ENCODE data around the gene MOCS1. TPM values are rescaled to one million over a fixed set of nuclear protein-coding genes. Genes with fewer than 3 reads are reported as not detected.

MOCS1 gene
- total RNA-seq (10 to 100 TPM in 1 of 2 donors, 1 to 10 TPM in 1; 6.7 to 36.2 TPM), polyA plus RNA-seq (10 to 100 TPM; 29.2 to 29.3 TPM)

DNA sequence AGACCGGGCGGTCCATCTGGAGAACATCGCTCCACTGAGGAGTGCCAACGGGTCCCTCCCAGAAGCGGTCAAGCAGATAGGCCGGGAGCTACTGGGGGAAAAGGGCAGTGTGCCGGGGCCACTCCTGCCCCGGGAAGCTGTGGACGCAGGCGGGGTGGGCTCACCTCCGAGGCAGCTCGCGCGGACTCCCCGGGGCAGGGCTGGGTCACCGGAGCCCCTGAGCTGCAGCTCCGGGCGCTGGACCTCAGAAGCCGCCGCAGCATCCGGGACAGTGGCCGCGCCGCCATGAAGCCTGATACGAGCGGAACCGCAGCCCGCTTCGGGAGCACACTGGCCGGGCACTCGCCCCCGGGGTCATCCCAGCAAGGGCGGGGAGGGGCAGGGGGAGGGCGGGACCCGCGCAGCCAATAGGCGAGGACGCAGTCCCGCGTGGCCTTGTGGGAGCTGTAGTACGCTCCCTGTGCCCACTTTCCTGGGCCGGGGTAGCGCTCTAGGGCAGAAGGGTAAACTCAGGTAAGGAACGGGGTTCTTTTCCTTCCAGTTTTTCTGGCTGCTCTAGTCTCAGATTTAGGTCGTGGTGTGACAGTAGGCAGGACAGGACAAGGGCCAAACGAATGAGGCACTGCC, at the start of gene MOCS1:
MOCS1 (minus strand) TSS at position 332 of the 627 bp plus-strand sequence; CDS start at position 287, 45 bp downstream.
- Histone ChIP-seq H3K36me3 (ENCODE audit: control insufficient read depth in 4 of 4, insufficient read depth in 3 of 4, low read depth in 1 of 4, low read length in 3 of 4) (no peaks in the 10 kb centered on the region), H3K27me3 (ENCODE audit: control insufficient read depth in 4 of 4, insufficient read depth in 4 of 4, low read length in 3 of 4) (no peaks in the 10 kb centered on the region), H3K4me1 (ENCODE audit: control insufficient read depth in 4 of 4, insufficient read depth in 4 of 4, low read length in 3 of 4) (peaks cover 16 to 52% (median 39%) of the 10 kb centered on the region in 4 donors), H3K27ac (ENCODE audit: low read depth in 1 of 2, low read length in 2 of 2) (peak within 1 kb of the TSS; percentile 76 to 85), H3K9ac (ENCODE audit: low read depth in 1 of 2, low read length in 2 of 2) (peak within 1 kb of the TSS; percentile 45 to 55), H3K9me3 (ENCODE audit: control insufficient read depth in 4 of 4, low read length in 3 of 4) (no peaks in the 10 kb centered on the region), H3K4me3 (ENCODE audit: low read depth in 1 of 3, low read length in 3 of 3) (peak within 1 kb of the TSS; percentile 59 to 85 (median 84))
- TF ChIP-seq SP1 (IDR thresholded peaks at IDR 0.05) (peak; percentile 64), JUND (IDR thresholded peaks at IDR 0.05) (no peak), YY1 (IDR thresholded peaks at IDR 0.05) (peak; percentile 94), RAD21 (IDR thresholded peaks at IDR 0.05) (peak; percentile 17 to 23), RXRA (IDR thresholded peaks at IDR 0.05) (peak; percentile 64 to 77), FOXA1 (IDR thresholded peaks at IDR 0.05) (no peak), NR2F2 (IDR thresholded peaks at IDR 0.05) (peak; percentile 59), HNF4A (conservative IDR thresholded peaks at IDR 0.05) (peak; percentile 41 to 49), HNF4G (IDR thresholded peaks at IDR 0.05) (no peak), FOXA2 (IDR thresholded peaks at IDR 0.05) (no peak), TAF1 (conservative IDR thresholded peaks at IDR 0.05) (peak; percentile 57)
- TF ChIP-seq, protein P1, sequence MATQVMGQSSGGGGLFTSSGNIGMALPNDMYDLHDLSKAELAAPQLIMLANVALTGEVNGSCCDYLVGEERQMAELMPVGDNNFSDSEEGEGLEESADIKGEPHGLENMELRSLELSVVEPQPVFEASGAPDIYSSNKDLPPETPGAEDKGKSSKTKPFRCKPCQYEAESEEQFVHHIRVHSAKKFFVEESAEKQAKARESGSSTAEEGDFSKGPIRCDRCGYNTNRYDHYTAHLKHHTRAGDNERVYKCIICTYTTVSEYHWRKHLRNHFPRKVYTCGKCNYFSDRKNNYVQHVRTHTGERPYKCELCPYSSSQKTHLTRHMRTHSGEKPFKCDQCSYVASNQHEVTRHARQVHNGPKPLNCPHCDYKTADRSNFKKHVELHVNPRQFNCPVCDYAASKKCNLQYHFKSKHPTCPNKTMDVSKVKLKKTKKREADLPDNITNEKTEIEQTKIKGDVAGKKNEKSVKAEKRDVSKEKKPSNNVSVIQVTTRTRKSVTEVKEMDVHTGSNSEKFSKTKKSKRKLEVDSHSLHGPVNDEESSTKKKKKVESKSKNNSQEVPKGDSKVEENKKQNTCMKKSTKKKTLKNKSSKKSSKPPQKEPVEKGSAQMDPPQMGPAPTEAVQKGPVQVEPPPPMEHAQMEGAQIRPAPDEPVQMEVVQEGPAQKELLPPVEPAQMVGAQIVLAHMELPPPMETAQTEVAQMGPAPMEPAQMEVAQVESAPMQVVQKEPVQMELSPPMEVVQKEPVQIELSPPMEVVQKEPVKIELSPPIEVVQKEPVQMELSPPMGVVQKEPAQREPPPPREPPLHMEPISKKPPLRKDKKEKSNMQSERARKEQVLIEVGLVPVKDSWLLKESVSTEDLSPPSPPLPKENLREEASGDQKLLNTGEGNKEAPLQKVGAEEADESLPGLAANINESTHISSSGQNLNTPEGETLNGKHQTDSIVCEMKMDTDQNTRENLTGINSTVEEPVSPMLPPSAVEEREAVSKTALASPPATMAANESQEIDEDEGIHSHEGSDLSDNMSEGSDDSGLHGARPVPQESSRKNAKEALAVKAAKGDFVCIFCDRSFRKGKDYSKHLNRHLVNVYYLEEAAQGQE (IDR thresholded peaks at IDR 0.05) = peak; percentile 82
- TF ChIP-seq, protein P2, sequence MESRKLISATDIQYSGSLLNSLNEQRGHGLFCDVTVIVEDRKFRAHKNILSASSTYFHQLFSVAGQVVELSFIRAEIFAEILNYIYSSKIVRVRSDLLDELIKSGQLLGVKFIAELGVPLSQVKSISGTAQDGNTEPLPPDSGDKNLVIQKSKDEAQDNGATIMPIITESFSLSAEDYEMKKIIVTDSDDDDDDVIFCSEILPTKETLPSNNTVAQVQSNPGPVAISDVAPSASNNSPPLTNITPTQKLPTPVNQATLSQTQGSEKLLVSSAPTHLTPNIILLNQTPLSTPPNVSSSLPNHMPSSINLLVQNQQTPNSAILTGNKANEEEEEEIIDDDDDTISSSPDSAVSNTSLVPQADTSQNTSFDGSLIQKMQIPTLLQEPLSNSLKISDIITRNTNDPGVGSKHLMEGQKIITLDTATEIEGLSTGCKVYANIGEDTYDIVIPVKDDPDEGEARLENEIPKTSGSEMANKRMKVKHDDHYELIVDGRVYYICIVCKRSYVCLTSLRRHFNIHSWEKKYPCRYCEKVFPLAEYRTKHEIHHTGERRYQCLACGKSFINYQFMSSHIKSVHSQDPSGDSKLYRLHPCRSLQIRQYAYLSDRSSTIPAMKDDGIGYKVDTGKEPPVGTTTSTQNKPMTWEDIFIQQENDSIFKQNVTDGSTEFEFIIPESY (IDR thresholded peaks at IDR 0.05) = no peak
- TF ChIP-seq, protein P3, sequence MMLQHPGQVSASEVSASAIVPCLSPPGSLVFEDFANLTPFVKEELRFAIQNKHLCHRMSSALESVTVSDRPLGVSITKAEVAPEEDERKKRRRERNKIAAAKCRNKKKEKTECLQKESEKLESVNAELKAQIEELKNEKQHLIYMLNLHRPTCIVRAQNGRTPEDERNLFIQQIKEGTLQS (IDR thresholded peaks at IDR 0.05) = no peak
- TF ChIP-seq, protein P4, sequence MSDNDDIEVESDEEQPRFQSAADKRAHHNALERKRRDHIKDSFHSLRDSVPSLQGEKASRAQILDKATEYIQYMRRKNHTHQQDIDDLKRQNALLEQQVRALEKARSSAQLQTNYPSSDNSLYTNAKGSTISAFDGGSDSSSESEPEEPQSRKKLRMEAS (IDR thresholded peaks at IDR 0.05) = no peak
- WGBS = 2% methylated on average over 46 of the region's 46 CpGs
- peak; percentile 68 for DNase-seq (ENCODE audit: low spot score)

DNA sequence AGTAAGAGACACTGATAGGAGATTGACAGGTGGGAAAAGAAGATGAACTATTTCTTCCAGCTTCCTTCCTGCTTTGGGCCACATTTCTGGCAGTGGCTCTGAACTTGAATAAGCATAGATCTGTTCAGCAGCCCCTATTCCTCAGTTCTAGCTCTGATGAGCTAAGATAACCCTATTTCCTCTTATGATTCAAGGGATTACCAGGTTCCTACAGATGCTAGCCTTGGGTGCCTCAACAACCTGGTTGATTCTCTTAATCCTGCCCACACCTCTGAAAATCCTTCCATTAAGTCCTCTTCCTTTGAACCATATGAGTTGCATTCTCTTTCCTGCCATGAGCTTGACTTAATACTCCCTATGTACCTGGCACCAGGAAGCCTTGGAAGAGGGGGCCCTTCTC, 49.8 kb upstream of the MOCS1 start:
- no peak overlapping the region for H3K27ac ChIP-seq (ENCODE audit: low read depth in 1 of 2, low read length in 2 of 2)
- no peaks in the 10 kb centered on the region for H3K9me3 ChIP-seq (ENCODE audit: control insufficient read depth in 4 of 4, low read length in 3 of 4)
- no peak overlapping the region for H3K9ac ChIP-seq (ENCODE audit: low read depth in 1 of 2, low read length in 2 of 2)
- DNase-seq (ENCODE audit: low spot score) = no peak
- no peak overlapping the region for H3K4me3 ChIP-seq (ENCODE audit: low read depth in 1 of 3, low read length in 3 of 3)
- no peaks in the 10 kb centered on the region for H3K36me3 ChIP-seq (ENCODE audit: control insufficient read depth in 4 of 4, insufficient read depth in 3 of 4, low read depth in 1 of 4, low read length in 3 of 4)
- peaks cover 4 to 22% (median 15%) of the 10 kb centered on the region in 4 donors for H3K4me1 ChIP-seq (ENCODE audit: control insufficient read depth in 4 of 4, insufficient read depth in 4 of 4, low read length in 3 of 4)
- no peaks in the 10 kb centered on the region for H3K27me3 ChIP-seq (ENCODE audit: control insufficient read depth in 4 of 4, insufficient read depth in 4 of 4, low read length in 3 of 4)
- TF ChIP-seq, protein P3 (IDR thresholded peaks at IDR 0.05) = no peak
- TF ChIP-seq FOXA2 (IDR thresholded peaks at IDR 0.05) (no peak), SP1 (IDR thresholded peaks at IDR 0.05) (no peak), HNF4A (conservative IDR thresholded peaks at IDR 0.05) (no peak), YY1 (IDR thresholded peaks at IDR 0.05) (no peak), EGR1 (IDR thresholded peaks at IDR 0.05; ENCODE audit: low read depth in 2 of 2) (no peak), RXRA (IDR thresholded peaks at IDR 0.05) (no peak), FOXA1 (IDR thresholded peaks at IDR 0.05) (no peak), RAD21 (IDR thresholded peaks at IDR 0.05) (no peak), HNF4G (IDR thresholded peaks at IDR 0.05) (no peak), GABPA (IDR thresholded peaks at IDR 0.05 in 1 of 2, conservative IDR thresholded peaks at IDR 0.05 in 1 of 2) (no peak), NR2F2 (IDR thresholded peaks at IDR 0.05) (no peak), TAF1 (conservative IDR thresholded peaks at IDR 0.05) (no peak), JUND (IDR thresholded peaks at IDR 0.05) (no peak)
- TF ChIP-seq, protein P5, sequence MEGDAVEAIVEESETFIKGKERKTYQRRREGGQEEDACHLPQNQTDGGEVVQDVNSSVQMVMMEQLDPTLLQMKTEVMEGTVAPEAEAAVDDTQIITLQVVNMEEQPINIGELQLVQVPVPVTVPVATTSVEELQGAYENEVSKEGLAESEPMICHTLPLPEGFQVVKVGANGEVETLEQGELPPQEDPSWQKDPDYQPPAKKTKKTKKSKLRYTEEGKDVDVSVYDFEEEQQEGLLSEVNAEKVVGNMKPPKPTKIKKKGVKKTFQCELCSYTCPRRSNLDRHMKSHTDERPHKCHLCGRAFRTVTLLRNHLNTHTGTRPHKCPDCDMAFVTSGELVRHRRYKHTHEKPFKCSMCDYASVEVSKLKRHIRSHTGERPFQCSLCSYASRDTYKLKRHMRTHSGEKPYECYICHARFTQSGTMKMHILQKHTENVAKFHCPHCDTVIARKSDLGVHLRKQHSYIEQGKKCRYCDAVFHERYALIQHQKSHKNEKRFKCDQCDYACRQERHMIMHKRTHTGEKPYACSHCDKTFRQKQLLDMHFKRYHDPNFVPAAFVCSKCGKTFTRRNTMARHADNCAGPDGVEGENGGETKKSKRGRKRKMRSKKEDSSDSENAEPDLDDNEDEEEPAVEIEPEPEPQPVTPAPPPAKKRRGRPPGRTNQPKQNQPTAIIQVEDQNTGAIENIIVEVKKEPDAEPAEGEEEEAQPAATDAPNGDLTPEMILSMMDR (IDR thresholded peaks at IDR 0.05; ENCODE audit: low read depth, low read length, missing input control) = no peak
- TF ChIP-seq, protein P1 (IDR thresholded peaks at IDR 0.05) = no peak
- TF ChIP-seq, protein P4 (IDR thresholded peaks at IDR 0.05) = no peak

Data from liver (tissue), 9 donors.